ENCODE results near the gene SPOCK2.
"Not testable (repeated sequence)": the region's sequence is repeated elsewhere in the genome, so short reads cannot be mapped to it uniquely, and the experiment has no call there.

SPOCK2 gene

GRCh38 chr10:72121389-72121788 is 33.0 kb upstream of the SPOCK2 start:
- H3K9me3 Mint-ChIP-seq = peaks cover 2% of the 10 kb centered on the region
- H3K4me1 Mint-ChIP-seq (ENCODE audit: low read depth) = peaks cover 34% of the 10 kb centered on the region
- H3K27me3 Mint-ChIP-seq = no peaks in the 10 kb centered on the region
- H3K27ac Mint-ChIP-seq = peak overlapping the region; percentile 76
- peaks cover 32% of the 10 kb centered on the region for H3K36me3 Mint-ChIP-seq (ENCODE audit: low read depth)
- no peak overlapping the region for H3K4me3 Mint-ChIP-seq
- no peak for DNase-seq

- H3K36me3 Mint-ChIP-seq (ENCODE audit: low read depth) = peaks cover 51% of the 10 kb centered on the region
- no peak overlapping the region for H3K27ac Mint-ChIP-seq
- peaks cover 19% of the 10 kb centered on the region for H3K4me1 Mint-ChIP-seq (ENCODE audit: low read depth)
- H3K27me3 Mint-ChIP-seq = no peaks in the 10 kb centered on the region
- no peak overlapping the region for H3K4me3 Mint-ChIP-seq
- H3K9me3 Mint-ChIP-seq = peaks cover 6% of the 10 kb centered on the region
- no peak for DNase-seq
Measured at GRCh38 chr10:72116372-72116771, 28.0 kb upstream of the SPOCK2 start.

GRCh38 chr10:72114706-72115450 is 26.5 kb upstream of the SPOCK2 start:
- no peak overlapping the region for H3K4me3 Mint-ChIP-seq
- no peaks in the 10 kb centered on the region for H3K27me3 Mint-ChIP-seq
- no peak overlapping the region for H3K27ac Mint-ChIP-seq
- H3K9me3 Mint-ChIP-seq = peaks cover 6% of the 10 kb centered on the region
- H3K4me1 Mint-ChIP-seq (ENCODE audit: low read depth) = peaks cover 29% of the 10 kb centered on the region
- peaks cover 51% of the 10 kb centered on the region for H3K36me3 Mint-ChIP-seq (ENCODE audit: low read depth)
- no peak for DNase-seq

GRCh38 chr10:72110673-72111401 is 22.5 kb upstream of the SPOCK2 start:
- Mint-ChIP-seq H3K27me3 (no peaks in the 10 kb centered on the region), H3K36me3 (ENCODE audit: low read depth) (peaks cover 35% of the 10 kb centered on the region), H3K27ac (no peak overlapping the region), H3K4me1 (ENCODE audit: low read depth) (peaks cover 65% of the 10 kb centered on the region), H3K9me3 (no peaks in the 10 kb centered on the region), H3K4me3 (no peak overlapping the region)
- DNase-seq = no peak

- H3K4me3 Mint-ChIP-seq = peak overlapping the region; percentile 60
- DNase-seq = no peak
- no peaks in the 10 kb centered on the region for H3K27me3 Mint-ChIP-seq
- peaks cover 35% of the 10 kb centered on the region for H3K36me3 Mint-ChIP-seq (ENCODE audit: low read depth)
- no peaks in the 10 kb centered on the region for H3K9me3 Mint-ChIP-seq
- H3K27ac Mint-ChIP-seq = peak overlapping the region; percentile 93
- H3K4me1 Mint-ChIP-seq (ENCODE audit: low read depth) = peaks cover 71% of the 10 kb centered on the region
Measured at GRCh38 chr10:72109636-72110157, 21.3 kb upstream of the SPOCK2 start.

GRCh38 chr10:72108830-72109635 is 20.7 kb upstream of the SPOCK2 start:
- Mint-ChIP-seq H3K9me3 (no peaks in the 10 kb centered on the region), H3K27me3 (no peaks in the 10 kb centered on the region), H3K36me3 (ENCODE audit: low read depth) (peaks cover 39% of the 10 kb centered on the region), H3K4me1 (ENCODE audit: low read depth) (peaks cover 77% of the 10 kb centered on the region), H3K27ac (peak overlapping the region; percentile 93), H3K4me3 (peak overlapping the region; percentile 71)
- no peak for DNase-seq

GRCh38 chr10:72108004-72108370 is 19.6 kb upstream of the SPOCK2 start:
- peak overlapping the region; percentile 71 for H3K4me3 Mint-ChIP-seq
- H3K36me3 Mint-ChIP-seq (ENCODE audit: low read depth) = peaks cover 39% of the 10 kb centered on the region
- DNase-seq, H3K9me3 Mint-ChIP-seq, H3K27me3 Mint-ChIP-seq: not testable (repeated sequence)
- peak overlapping the region; percentile 93 for H3K27ac Mint-ChIP-seq
- H3K4me1 Mint-ChIP-seq (ENCODE audit: low read depth) = peaks cover 79% of the 10 kb centered on the region

GRCh38 chr10:72107325-72108003 is 19.1 kb upstream of the SPOCK2 start:
- peak overlapping the region; percentile 93 for H3K27ac Mint-ChIP-seq
- no peaks in the 10 kb centered on the region for H3K27me3 Mint-ChIP-seq

GRCh38 chr10:72106896-72107295 is 18.5 kb upstream of the SPOCK2 start:
- Mint-ChIP-seq H3K4me1 (ENCODE audit: low read depth) (peaks cover 82% of the 10 kb centered on the region), H3K36me3 (ENCODE audit: low read depth) (peaks cover 43% of the 10 kb centered on the region), H3K9me3 (no peaks in the 10 kb centered on the region), H3K27ac (peak overlapping the region; percentile 93), H3K27me3 (no peaks in the 10 kb centered on the region), H3K4me3 (peak overlapping the region; percentile 71)
- no peak for DNase-seq

More at GRCh38 chr10:72107325-72108003, 19.1 kb upstream of the SPOCK2 start:
- H3K4me3 Mint-ChIP-seq = peak overlapping the region; percentile 71
- peaks cover 79% of the 10 kb centered on the region for H3K4me1 Mint-ChIP-seq (ENCODE audit: low read depth)
- H3K9me3 Mint-ChIP-seq = no peaks in the 10 kb centered on the region
- DNase-seq = no peak
- peaks cover 41% of the 10 kb centered on the region for H3K36me3 Mint-ChIP-seq (ENCODE audit: low read depth)

- H3K27ac Mint-ChIP-seq = peak overlapping the region; percentile 93
- no peaks in the 10 kb centered on the region for H3K9me3 Mint-ChIP-seq
- peaks cover 88% of the 10 kb centered on the region for H3K4me1 Mint-ChIP-seq (ENCODE audit: low read depth)
- peaks cover 48% of the 10 kb centered on the region for H3K36me3 Mint-ChIP-seq (ENCODE audit: low read depth)
- peak overlapping the region; percentile 71 for H3K4me3 Mint-ChIP-seq
- H3K27me3 Mint-ChIP-seq = no peaks in the 10 kb centered on the region
- DNase-seq = no peak
Measured at GRCh38 chr10:72106154-72106849, 18.0 kb upstream of the SPOCK2 start.

GRCh38 chr10:72105710-72106109 is 17.4 kb upstream of the SPOCK2 start:
- no peaks in the 10 kb centered on the region for H3K27me3 Mint-ChIP-seq
- peaks cover 54% of the 10 kb centered on the region for H3K36me3 Mint-ChIP-seq (ENCODE audit: low read depth)
- H3K9me3 Mint-ChIP-seq = no peaks in the 10 kb centered on the region
- peaks cover 86% of the 10 kb centered on the region for H3K4me1 Mint-ChIP-seq (ENCODE audit: low read depth)
- DNase-seq = no peak
- H3K27ac Mint-ChIP-seq = peak overlapping the region; percentile 93
- H3K4me3 Mint-ChIP-seq = no peak overlapping the region

GRCh38 chr10:72105098-72105475 is 16.7 kb upstream of the SPOCK2 start:
- Mint-ChIP-seq H3K36me3 (ENCODE audit: low read depth) (peaks cover 55% of the 10 kb centered on the region), H3K27ac (peak overlapping the region; percentile 93), H3K4me1 (ENCODE audit: low read depth) (peaks cover 82% of the 10 kb centered on the region), H3K4me3 (no peak overlapping the region), H3K9me3 (no peaks in the 10 kb centered on the region), H3K27me3 (no peaks in the 10 kb centered on the region)
- no peak for DNase-seq

GRCh38 chr10:72104472-72105097 is 16.2 kb upstream of the SPOCK2 start:
- Mint-ChIP-seq H3K4me3 (no peak overlapping the region), H3K4me1 (ENCODE audit: low read depth) (peaks cover 77% of the 10 kb centered on the region), H3K27me3 (no peaks in the 10 kb centered on the region), H3K27ac (no peak overlapping the region), H3K36me3 (ENCODE audit: low read depth) (peaks cover 58% of the 10 kb centered on the region), H3K9me3 (no peaks in the 10 kb centered on the region)
- no peak for DNase-seq

All from activated T-cell treated with anti-CD3 and anti-CD28 coated beads, Interleukin-2, amount 50 U/mL, for 24 hours (primary cell).